Mucosa of descending colon (tissue), 3 donors: ENCODE measurements around the gene FAM117A. TPM values are rescaled to one million over a fixed set of nuclear protein-coding genes. Genes with fewer than 3 reads are reported as not detected.

Experiments used
- ATAC-seq: fragments of 200-7000 bp; cut with Tn5 transposase; one replicate; pipeline ENCODE4 v1.9.1; 2020; ENCODE audit warnings: mild to moderate bottlenecking, moderate library complexity
- DNase-seq, 3 donors: peaks; one replicate each; pipeline ENCODE4 v3.0.0-alpha.2; 2020
- H3K36me3 ChIP-seq: fragments of 200-600 bp; one replicate; pipeline ENCODE4 v1.8.0; 2021; ENCODE audit warnings: low read depth, mild to moderate bottlenecking
- H3K4me1 ChIP-seq: fragments of 200-600 bp; one replicate; pipeline ENCODE4 v1.8.0; 2021; ENCODE audit warnings: low read depth, mild to moderate bottlenecking
- H3K4me3 ChIP-seq: fragments of 200-600 bp; one replicate; pipeline ENCODE4 v1.8.0; 2021; ENCODE audit warnings: mild to moderate bottlenecking
- H3K9me3 ChIP-seq: fragments of 200-600 bp; one replicate; pipeline ENCODE4 v1.8.0; 2021; ENCODE audit warnings: mild to moderate bottlenecking
- CTCF ChIP-seq: fragments of 200-600 bp; IDR thresholded peaks from one replicate; pipeline ENCODE4 v1.8.0; 2022; ENCODE audit warnings: antibody characterized with exemption, mild to moderate bottlenecking
- intact Hi-C, 2 donors: fragments of 100-400 bp; cut with DNase I in 1 of 2; cut with micrococcal nuclease in 1 of 2; formaldehyde crosslinking; loops; one replicate each; pipeline versions ENCODE4 v1.11.0 to v1.11.1; 2022; cut with DNase I, micrococcal nuclease
- total RNA-seq, 3 donors: library from RNA; stranded (reverse); fragmentation: NEBNext Ultra II Directional in 2 of 3; extraction: Animal tissue kit (Norgen Biotek cat#: 25700) in 2 of 3; gene quantifications; one replicate each; pipeline versions ENCODE4 v1.2.1 to v1.2.4, GENCODE V29; 2021 to 2023
- donor health status: DM: no; HTN: no; CAD: no; lungs with moderate emphysema.
- donor health status: DM: no; HTN: no; CAD: no.
- donor health status: DM: no; HTN: yes; CAD: no.

Gene FAM117A
- total RNA-seq, 3 donors from 2014 or later: 6.5 to 22.0 (median 8.8) TPM

GRCh38 chr17:49742166-49742638 is 21.7 kb downstream of the FAM117A start:
- DNase-seq (no peak), ATAC-seq (no peak)
- H3K9me3 ChIP-seq: no peaks in the 10 kb centered on the region
- TF ChIP-seq CTCF: no peak
- no peak overlapping the region for H3K4me3 ChIP-seq
- H3K4me1 ChIP-seq: peaks cover 39% of the 10 kb centered on the region
- no peaks in the 10 kb centered on the region for H3K36me3 ChIP-seq
- intact Hi-C loops: no loop called here

- no peaks in the 10 kb centered on the region for H3K9me3 ChIP-seq
- TF ChIP-seq CTCF: no peak
- ATAC-seq (no peak), DNase-seq (no peak)
- peaks cover 39% of the 10 kb centered on the region for H3K4me1 ChIP-seq
- no peak overlapping the region for H3K4me3 ChIP-seq
- no peaks in the 10 kb centered on the region for H3K36me3 ChIP-seq
- intact Hi-C loops: no loop called here
These were observed 22.2 kb downstream of the FAM117A start for GRCh38 chr17:49741692-49742076.

GRCh38 chr17:49741009-49741691 is 22.8 kb downstream of the FAM117A start:
- intact Hi-C loops: no loop called here
- H3K4me1 ChIP-seq: peaks cover 39% of the 10 kb centered on the region
- TF ChIP-seq CTCF: no peak
- H3K4me3 ChIP-seq: no peak overlapping the region
- no peaks in the 10 kb centered on the region for H3K36me3 ChIP-seq
- no peak for DNase-seq
- H3K9me3 ChIP-seq: no peaks in the 10 kb centered on the region
- ATAC-seq: no peak

GRCh38 chr17:49739641-49740271 is 24.2 kb downstream of the FAM117A start:
- TF ChIP-seq CTCF: no peak
- no peak overlapping the region for H3K4me3 ChIP-seq
- peak; percentile 78 to 94 (median 80) for DNase-seq
- H3K4me1 ChIP-seq: peaks cover 39% of the 10 kb centered on the region
- intact Hi-C loops: no loop called here
- ATAC-seq: peak; percentile 92
- H3K36me3 ChIP-seq: no peaks in the 10 kb centered on the region
- no peaks in the 10 kb centered on the region for H3K9me3 ChIP-seq

- DNase-seq (no peak), ATAC-seq (no peak)
- Histone ChIP-seq H3K4me1 (peaks cover 37% of the 10 kb centered on the region), H3K9me3 (no peaks in the 10 kb centered on the region), H3K4me3 (no peak overlapping the region), H3K36me3 (no peaks in the 10 kb centered on the region)
- no peak for TF ChIP-seq CTCF
- intact Hi-C loops: no loop called here
These were observed 25.3 kb downstream of the FAM117A start for GRCh38 chr17:49738456-49739163.
